ENCODE measurements around the gene DEAF1.
"Not testable (repeated sequence)": the region's sequence is repeated elsewhere in the genome, so short reads cannot be mapped to it uniquely, and the experiment has no call there.

Gene DEAF1

GRCh38 chr11:678297-678696 is 16.7 kb downstream of the DEAF1 start:
- DNase-seq: no peak

DNA sequence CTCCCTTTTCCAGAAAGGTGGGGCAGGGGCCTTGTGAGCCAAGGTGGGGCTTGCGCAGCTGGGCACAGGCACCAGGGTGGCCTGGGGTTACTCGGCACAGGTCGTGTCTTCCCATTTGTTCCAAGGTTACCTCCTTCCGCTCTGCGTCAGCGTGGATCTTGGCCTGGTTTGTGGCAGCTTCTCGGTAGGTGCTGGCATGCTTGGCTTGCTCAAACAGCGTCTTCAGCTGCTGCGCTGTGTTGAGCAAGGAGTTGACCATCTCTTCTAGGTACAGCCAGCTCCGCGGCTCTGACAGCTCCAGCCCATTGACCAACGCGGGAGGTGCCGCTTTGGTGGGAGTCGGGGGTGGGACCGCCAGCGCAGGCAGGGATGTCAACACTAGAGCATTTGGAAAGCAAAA is 20.6 kb downstream of the DEAF1 start:
- DNase-seq: no peak

GRCh38 chr11:673866-674265 is 21.2 kb downstream of the DEAF1 start:
- no peak for DNase-seq

DNA sequence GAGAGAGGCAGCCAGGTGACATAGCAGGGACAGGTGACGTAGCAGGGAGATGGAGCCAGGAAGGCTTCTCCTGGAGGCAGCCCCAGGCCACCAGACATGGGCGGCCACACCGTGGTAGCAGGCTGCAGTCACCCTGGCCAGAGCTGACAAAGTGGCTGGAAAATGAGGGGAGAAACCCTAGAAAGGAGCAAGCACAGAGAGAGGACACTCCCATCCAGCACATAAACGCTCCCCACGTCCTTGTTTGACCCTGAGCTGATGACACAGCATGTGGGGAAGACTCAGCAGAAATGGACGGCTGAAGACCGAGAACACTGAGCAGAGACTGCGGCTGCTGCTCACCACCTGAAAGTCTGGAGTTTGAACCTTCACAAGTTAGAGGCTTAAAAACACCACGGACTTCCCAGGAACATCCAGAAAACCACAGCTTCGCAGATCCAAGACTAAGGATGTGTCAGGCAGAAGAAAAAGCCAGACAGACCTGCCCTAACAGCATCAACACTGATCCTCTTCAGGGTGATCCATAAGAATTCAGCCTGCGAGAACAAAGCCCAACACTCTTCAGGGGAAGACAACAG is 29.2 kb downstream of the DEAF1 start:
- no peak for DNase-seq

DNA sequence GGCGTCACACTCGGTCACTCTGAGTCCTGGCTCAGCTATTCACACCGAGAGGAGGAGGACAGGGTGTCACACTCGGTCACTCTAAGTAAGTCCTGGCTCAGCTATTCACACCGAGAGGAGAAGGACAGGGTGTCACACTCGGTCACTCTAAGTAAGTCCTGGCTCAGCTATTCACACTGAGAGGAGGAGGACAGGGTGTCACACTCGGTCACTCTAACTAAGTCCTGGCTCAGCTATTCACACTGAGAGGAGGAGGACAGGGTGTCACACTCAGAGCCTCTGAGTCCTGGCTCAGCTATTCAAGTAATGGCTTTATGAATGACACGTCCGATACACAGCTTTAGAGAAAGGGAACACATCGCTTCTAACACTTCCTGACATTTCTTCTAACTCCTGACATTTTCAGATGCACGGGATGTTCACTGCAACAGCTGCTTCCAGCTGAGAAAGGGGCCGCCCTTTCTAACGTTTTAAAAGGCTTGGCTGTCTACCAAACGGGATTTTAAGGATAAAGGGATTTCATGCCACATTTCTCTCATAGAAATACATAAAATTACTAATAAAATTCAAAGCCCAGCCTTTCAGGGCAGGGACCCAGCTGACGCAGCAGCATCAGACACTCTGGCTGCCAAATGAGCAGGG is 29.8 kb downstream of the DEAF1 start:
- DNase-seq: no peak

GRCh38 chr11:662689-663274 is 32.2 kb downstream of the DEAF1 start:
- DNase-seq: no peak

DNA sequence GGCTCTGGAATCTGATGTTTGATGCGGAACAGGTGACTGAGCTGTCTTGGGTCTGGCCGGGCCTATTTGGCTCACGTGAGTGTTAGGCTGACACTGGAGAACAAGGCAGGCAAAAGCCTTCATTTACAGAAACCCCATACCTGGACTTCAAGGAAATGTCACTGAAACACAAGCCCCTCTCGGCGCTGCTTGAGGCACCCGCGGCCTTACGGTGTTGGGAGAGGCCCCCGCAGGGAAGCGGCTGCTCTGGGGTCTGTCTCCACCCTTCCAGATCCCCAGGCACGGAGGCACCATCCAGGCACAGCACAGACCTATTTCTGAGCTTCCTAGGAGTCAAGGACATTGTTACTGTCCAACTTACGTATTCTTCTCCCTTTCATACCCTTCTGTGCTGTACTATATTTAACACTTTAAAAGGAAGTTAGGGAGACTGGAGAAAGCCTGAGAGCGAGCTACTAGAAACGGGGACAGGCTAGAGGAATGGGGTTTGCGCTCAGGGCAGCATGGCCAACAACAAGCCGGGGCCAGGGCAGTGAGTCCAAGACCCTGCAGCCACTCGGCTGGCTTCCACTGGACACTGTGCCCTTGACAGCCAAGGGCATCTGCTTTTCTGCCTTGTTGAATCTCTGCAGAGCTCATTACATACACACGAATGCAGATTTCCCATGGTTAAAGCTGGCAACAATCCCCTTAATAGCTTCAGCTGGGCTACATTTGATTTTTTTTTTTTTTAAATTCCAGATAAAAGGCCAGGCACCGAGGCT is 34.2 kb downstream of the DEAF1 start:
- no peak for DNase-seq

- no peak for DNase-seq
These were observed 34.7 kb downstream of the DEAF1 start for GRCh38 chr11:660281-660680.

GRCh38 chr11:659532-660085 is 35.4 kb downstream of the DEAF1 start:
- no peak for DNase-seq

DNA sequence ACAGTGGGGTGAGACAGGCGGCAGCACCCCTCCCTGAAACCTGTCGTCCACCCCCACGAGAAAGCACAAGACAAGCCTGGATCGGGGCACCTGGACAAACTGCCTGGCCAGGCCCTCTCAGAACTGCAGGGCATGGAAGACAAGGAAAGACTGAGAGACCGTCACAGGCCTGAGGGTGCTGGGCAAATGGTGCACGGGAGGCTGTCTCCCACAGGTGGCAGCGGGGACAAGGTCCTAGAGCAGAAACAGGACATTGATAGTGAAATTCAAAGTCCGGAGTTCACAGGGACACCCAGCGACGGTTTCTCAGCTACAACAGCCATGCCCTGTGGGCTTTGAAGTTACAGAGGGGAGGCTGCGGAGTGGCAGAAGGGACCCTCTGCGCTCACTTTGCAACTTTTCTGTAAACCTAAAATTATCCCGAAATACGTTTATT is 37.3 kb downstream of the DEAF1 start:
- no peak for DNase-seq

- no peak for DNase-seq
These were observed 38.2 kb downstream of the DEAF1 start for GRCh38 chr11:656866-657265.

DNA sequence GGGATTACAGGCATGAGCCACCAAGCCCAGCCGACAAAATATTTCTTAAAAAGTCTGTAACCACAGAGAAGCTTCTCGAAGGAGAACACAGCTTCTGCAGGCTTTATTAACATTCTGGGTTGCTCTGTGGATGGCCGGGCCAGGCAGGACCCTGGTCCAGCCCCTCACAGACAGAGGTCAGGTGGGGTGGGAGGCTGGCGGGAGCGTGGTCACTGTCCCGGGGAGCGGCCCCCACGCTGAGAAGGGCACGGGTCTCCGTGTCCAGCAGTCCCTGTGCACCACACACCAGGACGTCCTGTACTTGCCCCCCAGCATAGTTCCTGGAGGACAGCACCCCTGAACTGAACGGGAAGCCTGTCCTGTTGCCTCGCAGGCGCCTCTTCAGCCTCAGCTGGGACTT is 38.6 kb downstream of the DEAF1 start:
- no peak for DNase-seq

GRCh38 chr11:655036-655726 is 39.8 kb downstream of the DEAF1 start:
- DNase-seq: no peak

DNA sequence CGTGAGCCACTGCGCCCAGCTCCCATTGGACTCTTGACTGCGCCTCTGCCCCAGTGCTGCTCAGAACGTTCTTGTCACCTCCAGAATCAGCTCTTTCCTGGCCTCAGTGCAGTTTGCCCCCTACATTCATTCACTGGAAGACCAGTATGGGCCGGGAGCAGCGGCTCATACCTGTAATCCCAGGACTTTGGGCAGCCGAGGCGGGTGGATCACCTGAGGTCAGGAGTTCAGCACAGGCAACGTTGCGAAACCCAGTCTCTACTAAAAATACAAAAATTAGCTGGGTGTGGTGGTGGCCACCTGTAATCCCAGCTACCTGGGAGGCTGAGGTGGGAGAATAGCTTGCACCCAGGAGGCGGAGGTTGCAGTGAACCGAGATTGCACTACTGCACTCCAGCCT is 40.6 kb downstream of the DEAF1 start:
- DNase-seq: not testable (repeated sequence)

GRCh38 chr11:653837-654236 is 41.2 kb downstream of the DEAF1 start:
- DNase-seq: no peak

- not testable (repeated sequence) for DNase-seq
These were observed 41.9 kb downstream of the DEAF1 start for GRCh38 chr11:653136-653535.

DNA sequence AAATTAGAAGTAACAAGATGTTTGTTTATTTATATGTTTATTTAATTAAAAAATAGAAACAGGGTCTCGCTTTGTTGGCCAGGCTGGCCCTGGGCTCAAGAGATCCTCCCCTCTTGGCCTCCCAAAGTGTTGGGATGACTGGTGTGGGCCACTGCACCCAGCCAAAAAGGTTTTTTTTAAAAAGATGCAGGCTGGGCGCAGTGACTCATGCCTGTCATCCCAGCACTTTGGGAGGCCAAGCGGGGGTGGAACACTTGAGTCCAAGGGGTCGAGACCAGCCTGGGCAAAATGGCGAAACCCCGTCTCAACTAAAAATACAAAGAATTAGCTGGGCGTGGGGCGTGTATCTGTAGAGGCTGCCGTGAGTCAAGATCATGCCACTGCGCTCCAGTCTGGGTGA is 44.5 kb downstream of the DEAF1 start:
- DNase-seq: no peak

DNA sequence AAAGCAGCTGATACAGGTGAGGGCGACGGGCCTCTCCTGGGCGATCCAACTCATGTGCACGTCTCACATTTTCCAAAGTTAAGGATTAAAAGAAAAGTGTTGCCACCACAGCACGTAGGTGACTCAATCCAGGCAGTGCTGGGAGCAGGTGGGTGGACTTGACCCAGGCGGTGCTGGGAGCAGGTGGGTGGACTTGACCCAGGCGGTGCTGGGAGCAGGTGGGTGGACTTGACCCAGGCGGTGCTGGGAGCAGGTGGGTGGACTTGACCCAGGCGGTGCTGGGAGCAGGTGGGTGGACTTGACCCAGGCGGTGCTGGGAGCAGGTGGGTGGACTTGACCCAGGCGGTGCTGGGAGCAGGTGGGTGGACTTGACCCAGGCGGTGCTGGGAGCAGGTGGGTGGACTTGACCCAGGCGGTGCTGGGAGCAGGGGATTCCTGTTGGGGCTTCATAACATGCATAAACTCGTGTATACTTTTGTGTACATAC is 47.3 kb downstream of the DEAF1 start:
- not testable (repeated sequence) for DNase-seq

- DNase-seq: no peak
These were observed 48.8 kb downstream of the DEAF1 start for GRCh38 chr11:646214-646613.

DNA sequence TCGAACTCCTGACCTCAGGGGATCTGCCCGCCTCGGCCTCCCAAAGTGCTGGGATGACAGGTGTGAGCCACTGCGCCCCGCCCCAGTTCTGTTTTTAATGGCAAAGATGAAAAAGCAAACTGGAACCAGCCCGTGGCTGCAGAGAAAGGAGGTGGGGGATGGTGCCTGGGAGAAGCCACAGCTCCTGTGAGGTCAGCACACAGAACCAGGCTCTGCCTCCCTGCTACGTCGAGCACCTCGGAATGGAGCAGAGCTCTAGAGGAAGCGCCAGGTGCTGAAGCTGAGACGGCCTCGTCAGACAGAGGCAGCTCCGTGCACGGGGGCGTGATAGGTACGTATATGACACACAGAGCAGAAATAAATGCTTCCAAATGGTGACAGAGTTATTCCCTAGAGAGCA is 49.5 kb downstream of the DEAF1 start:
- no peak for DNase-seq

DNA sequence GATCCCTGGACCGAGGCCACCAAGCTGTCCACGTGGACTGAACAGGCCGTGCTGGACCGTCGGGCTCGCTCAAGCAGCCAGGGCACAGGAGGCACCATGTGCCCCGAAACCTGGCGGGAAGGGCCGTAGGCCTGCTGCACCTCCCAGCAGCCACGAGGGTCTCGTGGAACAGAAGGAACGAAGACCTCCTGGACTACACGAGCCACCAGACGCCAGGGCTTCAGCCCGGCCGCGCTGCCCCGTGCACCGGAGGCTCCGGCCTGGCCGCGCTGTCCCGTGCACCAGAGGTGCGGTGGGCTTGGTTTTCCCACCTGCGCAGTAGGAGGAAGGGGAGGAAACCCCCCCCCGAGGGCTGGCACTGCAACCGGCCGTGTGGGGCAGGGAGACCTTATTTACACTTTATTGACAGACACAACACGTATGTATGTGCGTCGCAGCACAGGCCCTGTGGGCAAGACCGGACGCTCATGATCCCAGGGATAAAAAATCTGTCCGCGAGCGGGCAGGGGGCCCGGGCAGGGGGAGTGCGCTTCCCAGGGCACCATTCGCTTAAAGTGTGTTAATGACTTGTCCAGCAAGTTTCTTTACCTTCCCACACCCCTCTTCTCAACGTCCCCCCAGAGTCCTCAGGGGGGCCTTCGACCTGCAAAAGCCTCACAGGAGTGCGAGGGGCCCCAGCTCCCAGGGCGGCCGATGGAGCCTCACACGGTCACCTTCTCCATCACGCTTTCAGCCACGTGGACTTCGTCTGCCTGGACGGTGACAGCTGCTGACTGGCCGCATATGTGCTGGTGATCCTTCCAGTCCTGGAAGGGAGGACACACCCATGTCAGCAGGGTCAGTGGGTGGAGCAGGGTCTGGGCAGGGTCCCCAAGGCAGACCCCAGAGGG is 50.9 kb downstream of the DEAF1 start:
- DNase-seq: no peak

DNA sequence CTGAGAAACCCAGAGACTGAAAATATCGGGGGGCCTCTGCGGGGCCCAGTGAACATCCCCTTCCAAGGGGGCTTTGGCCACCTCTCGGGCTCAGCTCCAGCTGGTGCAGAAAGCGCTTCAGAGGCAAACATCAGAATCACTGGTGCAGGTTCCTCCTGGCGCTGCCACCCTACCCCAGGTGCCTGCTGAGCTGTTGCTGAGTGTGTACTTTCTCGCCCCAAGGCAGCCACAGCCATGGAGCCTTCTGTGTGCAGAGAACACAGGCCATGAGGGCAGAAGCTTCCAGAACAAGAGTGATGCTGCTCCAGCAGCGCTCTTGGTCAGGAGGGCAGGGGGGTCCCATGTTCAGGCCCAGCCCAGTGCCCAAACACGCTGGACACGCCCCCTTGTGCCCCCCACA is 51.7 kb downstream of the DEAF1 start:
- DNase-seq: no peak

All from stimulated activated CD4-positive, alpha-beta T cell treated with anti-CD3 and anti-CD28 coated beads, Interleukin-1b, Interleukin-23, amount 100 ng/mL, for 48 hours (primary cell).